ENCODE data around the gene VRK2. TPM values are rescaled to one million over a fixed set of nuclear protein-coding genes. Genes with fewer than 3 reads are reported as not detected.

Gene VRK2
- total RNA-seq, 4 donors from 2014 or later: 11.1 to 18.3 (median 15.1) TPM

DNA sequence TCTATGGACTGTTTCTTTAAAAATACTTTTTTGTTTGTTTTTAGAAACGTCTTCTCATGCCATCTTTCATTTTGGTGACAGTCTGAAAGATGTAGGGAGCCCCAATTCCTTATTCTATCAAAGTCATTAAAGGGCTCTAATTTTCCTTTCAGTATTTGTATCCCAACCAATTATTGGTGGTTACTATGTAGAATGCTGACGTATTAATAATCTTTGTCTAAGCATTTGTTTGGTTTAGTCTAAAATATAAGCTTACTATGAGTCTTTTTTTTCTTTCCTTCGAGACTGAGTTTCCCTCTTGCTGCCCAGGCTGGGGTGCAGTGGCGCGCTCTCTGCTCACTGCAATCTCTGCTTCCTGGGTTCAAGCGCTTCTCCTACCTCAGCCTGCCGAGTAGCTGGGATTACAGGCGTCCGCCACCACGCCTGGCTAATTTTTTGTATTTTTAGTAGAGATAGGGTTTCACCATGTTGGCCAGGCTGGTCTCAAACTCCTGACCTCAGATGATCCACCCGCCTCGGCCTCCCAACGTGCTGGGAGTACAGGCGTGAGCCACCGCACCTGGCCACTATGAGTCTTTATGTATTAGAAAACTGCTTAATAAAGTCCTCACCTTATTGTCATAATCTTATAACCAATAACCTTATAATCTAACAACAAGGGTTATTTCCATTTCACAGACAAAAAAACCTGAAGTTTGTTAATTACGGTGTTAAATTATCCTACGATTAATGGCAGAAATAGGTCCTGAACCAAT lies 849 bp upstream of the VRK2 start:
- H3K27ac ChIP-seq: peak overlapping the region; percentile 96
- 73% methylated on average over 17 of the region's 17 CpGs for WGBS
- no peak for DNase-seq (ENCODE audit: low spot score in 2 of 2)
- TF ChIP-seq, protein P1, sequence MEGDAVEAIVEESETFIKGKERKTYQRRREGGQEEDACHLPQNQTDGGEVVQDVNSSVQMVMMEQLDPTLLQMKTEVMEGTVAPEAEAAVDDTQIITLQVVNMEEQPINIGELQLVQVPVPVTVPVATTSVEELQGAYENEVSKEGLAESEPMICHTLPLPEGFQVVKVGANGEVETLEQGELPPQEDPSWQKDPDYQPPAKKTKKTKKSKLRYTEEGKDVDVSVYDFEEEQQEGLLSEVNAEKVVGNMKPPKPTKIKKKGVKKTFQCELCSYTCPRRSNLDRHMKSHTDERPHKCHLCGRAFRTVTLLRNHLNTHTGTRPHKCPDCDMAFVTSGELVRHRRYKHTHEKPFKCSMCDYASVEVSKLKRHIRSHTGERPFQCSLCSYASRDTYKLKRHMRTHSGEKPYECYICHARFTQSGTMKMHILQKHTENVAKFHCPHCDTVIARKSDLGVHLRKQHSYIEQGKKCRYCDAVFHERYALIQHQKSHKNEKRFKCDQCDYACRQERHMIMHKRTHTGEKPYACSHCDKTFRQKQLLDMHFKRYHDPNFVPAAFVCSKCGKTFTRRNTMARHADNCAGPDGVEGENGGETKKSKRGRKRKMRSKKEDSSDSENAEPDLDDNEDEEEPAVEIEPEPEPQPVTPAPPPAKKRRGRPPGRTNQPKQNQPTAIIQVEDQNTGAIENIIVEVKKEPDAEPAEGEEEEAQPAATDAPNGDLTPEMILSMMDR (IDR thresholded peaks at IDR 0.05): no peak
- TF ChIP-seq POLR2AphosphoS5 (IDR thresholded peaks at IDR 0.05) (no peak), EP300 (IDR thresholded peaks at IDR 0.05) (no peak), POLR2A (IDR thresholded peaks at IDR 0.05) (no peak)
- no peaks in the 10 kb centered on the region for H3K9me3 ChIP-seq
- peaks cover 25% of the 10 kb centered on the region for H3K4me1 ChIP-seq
- H3K4me3 ChIP-seq: peak overlapping the region; percentile 68
- H3K36me3 ChIP-seq: no peaks in the 10 kb centered on the region
- H3K27me3 ChIP-seq: no peaks in the 10 kb centered on the region

DNA sequence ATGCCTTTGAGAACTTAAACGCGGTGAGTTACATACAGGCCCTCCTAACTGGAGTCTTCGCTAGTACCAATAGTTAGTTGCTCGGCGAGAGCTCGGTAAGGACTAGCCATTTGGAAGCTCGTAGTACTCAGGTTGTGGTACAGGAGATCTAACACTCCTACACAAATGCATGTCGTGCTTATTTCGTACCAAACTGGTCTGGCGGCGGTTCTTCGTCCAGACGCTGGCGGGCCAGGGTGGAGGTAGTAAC lies 346 bp upstream of the VRK2 start:
- H3K9me3 ChIP-seq: no peaks in the 10 kb centered on the region
- H3K4me3 ChIP-seq: peak overlapping the region; percentile 68
- peaks cover 25% of the 10 kb centered on the region for H3K4me1 ChIP-seq
- no peaks in the 10 kb centered on the region for H3K27me3 ChIP-seq
- WGBS: 2% methylated on average over 14 of the region's 14 CpGs
- DNase-seq (ENCODE audit: low spot score in 2 of 2): no peak
- no peaks in the 10 kb centered on the region for H3K36me3 ChIP-seq
- peak overlapping the region; percentile 96 for H3K27ac ChIP-seq
- TF ChIP-seq EP300 (IDR thresholded peaks at IDR 0.05): no peak
- TF ChIP-seq, protein P1 (IDR thresholded peaks at IDR 0.05): no peak
- TF ChIP-seq POLR2A (IDR thresholded peaks at IDR 0.05): no peak
- TF ChIP-seq POLR2AphosphoS5 (IDR thresholded peaks at IDR 0.05): no peak

DNA sequence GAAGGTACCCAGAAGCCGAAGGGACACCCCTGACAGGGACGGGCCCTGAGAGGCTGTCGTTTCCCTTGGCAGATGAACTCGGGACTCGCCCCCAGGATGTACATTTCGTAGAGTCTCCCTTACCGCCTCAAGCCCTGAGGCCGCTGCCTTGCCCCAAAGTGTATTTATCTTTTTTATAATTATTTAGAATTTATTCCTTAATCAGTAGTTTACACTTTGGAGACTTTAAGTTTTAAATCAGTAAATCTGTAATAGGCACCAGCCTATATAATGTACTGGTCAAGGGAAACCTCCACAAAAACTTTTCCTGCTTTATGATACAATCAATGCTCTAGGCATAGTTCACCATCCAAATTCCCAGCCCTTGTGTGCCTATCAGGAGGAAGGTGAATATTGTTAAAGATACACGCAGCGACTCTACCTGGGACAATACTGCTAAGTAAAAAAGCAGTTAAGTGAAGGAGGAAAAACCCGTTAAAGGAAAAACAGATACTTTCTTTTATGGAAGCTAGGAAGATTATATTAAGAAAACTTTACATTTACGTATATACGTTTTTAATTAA lies 848 bp downstream of the VRK2 start:
- H3K4me3 ChIP-seq: peak overlapping the region; percentile 68
- no peaks in the 10 kb centered on the region for H3K27me3 ChIP-seq
- peaks cover 25% of the 10 kb centered on the region for H3K4me1 ChIP-seq
- 23% methylated on average over 13 of the region's 13 CpGs for WGBS
- no peak for DNase-seq (ENCODE audit: low spot score in 2 of 2)
- H3K36me3 ChIP-seq: no peaks in the 10 kb centered on the region
- H3K9me3 ChIP-seq: no peaks in the 10 kb centered on the region
- H3K27ac ChIP-seq: peak overlapping the region; percentile 96
- TF ChIP-seq POLR2AphosphoS5 (IDR thresholded peaks at IDR 0.05) (no peak), EP300 (IDR thresholded peaks at IDR 0.05) (no peak)
- TF ChIP-seq, protein P1 (IDR thresholded peaks at IDR 0.05): no peak

DNA sequence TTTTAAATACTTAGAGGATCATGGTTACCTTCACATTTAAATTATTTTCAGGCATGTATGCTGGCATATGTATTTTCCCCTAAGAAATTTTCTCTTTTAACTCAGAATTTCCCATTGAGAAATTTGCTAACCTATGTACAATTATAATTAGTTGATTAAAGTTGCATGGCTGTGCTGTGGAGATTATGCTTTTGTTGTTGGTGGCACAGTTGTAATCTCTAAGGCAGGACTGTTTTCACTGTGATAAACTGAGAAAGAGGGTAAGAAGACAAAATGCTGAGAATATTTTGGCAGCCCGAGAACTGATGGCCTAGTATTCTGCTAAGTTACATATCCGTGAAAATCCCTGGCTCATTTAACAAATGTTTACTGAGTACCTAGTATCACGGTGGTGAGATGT lies 1.4 kb downstream of the VRK2 start:
- H3K27me3 ChIP-seq: no peaks in the 10 kb centered on the region
- no peaks in the 10 kb centered on the region for H3K9me3 ChIP-seq
- WGBS: 63% methylated on average over 3 of the region's 3 CpGs
- H3K27ac ChIP-seq: no peak overlapping the region
- H3K4me3 ChIP-seq: no peak overlapping the region
- no peak for TF ChIP-seq POLR2A (IDR thresholded peaks at IDR 0.05)
- no peak for TF ChIP-seq POLR2AphosphoS5 (IDR thresholded peaks at IDR 0.05)
- TF ChIP-seq EP300 (IDR thresholded peaks at IDR 0.05): no peak
- TF ChIP-seq, protein P1 (IDR thresholded peaks at IDR 0.05): no peak
- H3K4me1 ChIP-seq: peaks cover 25% of the 10 kb centered on the region
- no peak for DNase-seq (ENCODE audit: low spot score in 2 of 2)
- no peaks in the 10 kb centered on the region for H3K36me3 ChIP-seq

DNA sequence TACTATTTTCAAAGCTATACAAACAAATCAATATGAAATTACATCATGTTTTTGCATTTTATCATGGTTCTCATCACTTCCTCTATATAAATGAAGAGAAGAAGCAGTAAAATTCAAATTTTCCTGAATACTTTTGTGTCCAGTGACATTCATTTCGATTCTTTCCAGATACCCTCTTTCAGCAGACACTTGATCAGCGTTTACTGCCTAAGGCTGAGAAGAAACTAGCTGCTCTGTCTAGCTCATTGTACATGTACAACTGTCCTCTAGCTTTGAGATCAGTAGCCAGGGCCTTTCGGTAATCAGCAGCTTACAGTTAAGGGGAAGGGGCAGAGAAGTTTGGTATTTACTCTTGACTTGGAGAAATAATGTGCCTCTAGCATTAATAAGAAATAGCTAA lies 4.8 kb downstream of the VRK2 start:
- peaks cover 15% of the 10 kb centered on the region for H3K4me1 ChIP-seq
- DNase-seq (ENCODE audit: low spot score in 2 of 2): no peak
- H3K4me3 ChIP-seq: no peak overlapping the region
- H3K27me3 ChIP-seq: no peaks in the 10 kb centered on the region
- WGBS: 87% methylated on average over 3 of the region's 3 CpGs
- TF ChIP-seq EP300 (IDR thresholded peaks at IDR 0.05) (no peak), POLR2AphosphoS5 (IDR thresholded peaks at IDR 0.05) (no peak), POLR2A (IDR thresholded peaks at IDR 0.05) (no peak)
- TF ChIP-seq, protein P1 (IDR thresholded peaks at IDR 0.05): no peak
- no peaks in the 10 kb centered on the region for H3K9me3 ChIP-seq
- no peaks in the 10 kb centered on the region for H3K36me3 ChIP-seq
- H3K27ac ChIP-seq: no peak overlapping the region
